HepG2 (cell line): Measurements from ENCODE around the gene MSRB2. TPM values are rescaled to one million over a fixed set of nuclear protein-coding genes. Genes with fewer than 3 reads are reported as not detected.
A peak's percentile ranks its signal among the peaks of the same experiment; 100 is the strongest.

Experiments
- ATAC-seq: fragments of 200-7000 bp; cut with Tn5 transposase; 3 replicates; pipeline ENCODE4 v1.9.1; 2020; ENCODE audit warnings: mild to moderate bottlenecking, moderate library complexity
- BruUV-seq: library from RNA; stranded (reverse); fragments of 400-500 nt; replicated peaks from 2 replicates; lab custom pipeline; 2021; lab: Mats Ljungman, UMichigan
- CTCF ChIA-PET: fragments of 300-600 bp; formaldehyde crosslinking; extraction: SDS; loops from one replicate; lab custom pipeline; 2021; ENCODE audit warnings: low total read pairs, inconsistent platforms, low intra/inter-chr PET ratio; lab: Yijun Ruan, JAX
- POLR2A ChIA-PET: fragments of 350-600 bp; sonication (Branson Sonifier 250); formaldehyde crosslinking; loops from one replicate; lab custom pipeline; 2020; ENCODE audit warnings: antibody characterized with exemption, inconsistent platforms; lab: Yijun Ruan, JAX
- DNase-seq: peaks from one replicate; pipeline ENCODE4 v3.0.0-alpha.2; 2015; ENCODE audit warnings: low spot score
- FAIRE-seq: peaks from 3 replicates; lab custom pipeline; 2011; peaks lifted over from hg19 to GRCh38; lab: Jason Lieb, UNC
- H2AFZ ChIP-seq: one replicate; pipeline ENCODE4 v1.6.1; 2011; ENCODE audit warnings: low read length, inconsistent platforms
- H3K27ac ChIP-seq: fragments of 300-600 bp; 3 replicates; pipeline ENCODE4 v1.8.0; 2011; ENCODE audit warnings: mixed run types, mild to moderate bottlenecking, mixed read lengths, low read length, inconsistent platforms; ENCODE audit not compliant: insufficient read depth; ENCODE audit errors: extremely low read length
- H3K27me3 ChIP-seq, 2 experiments: fragments of 200-600 bp in 1 of 2; 2 replicates in 1 of 2; 3 replicates in 1 of 2; pipeline versions ENCODE4 v1.6.0 to v1.8.0; 2011; ENCODE audit warnings: low read length in 2 of 2, mild to moderate bottlenecking in 2 of 2, moderate library complexity in 2 of 2, inconsistent platforms in 1 of 2; ENCODE audit not compliant: insufficient read depth in 2 of 2, control insufficient read depth in 1 of 2
- H3K36me3 ChIP-seq, 2 experiments: fragments of 200-600 bp in 1 of 2; replicated peaks in 1 of 2; 2 replicates in 1 of 2; 3 replicates in 1 of 2; pipeline versions ENCODE4 v1.5.1 to v1.8.0; 2011; ENCODE audit warnings: low read length in 2 of 2, inconsistent platforms in 1 of 2; ENCODE audit not compliant: insufficient read depth in 2 of 2, control insufficient read depth in 1 of 2
- H3K4me1 ChIP-seq: 2 replicates; pipeline ENCODE4 v1.5.1; 2012; ENCODE audit warnings: low read length, inconsistent platforms; ENCODE audit not compliant: insufficient read depth
- H3K4me2 ChIP-seq: 2 replicates; pipeline ENCODE4 v1.6.0; 2011; ENCODE audit warnings: low read depth, low read length, inconsistent platforms
- H3K4me3 ChIP-seq, 3 experiments: fragments of 200-600 bp in 1 of 3; sonication (generic), shearing (Covaris generic) in 1 of 3; replicated peaks in 1 of 3; 2 replicates each; pipeline ENCODE4 v1.5.1; 2011 to 2016; ENCODE audit warnings: low read length in 3 of 3, inconsistent platforms in 2 of 3, low read depth in 2 of 3, mild to moderate bottlenecking in 2 of 3, control low read depth in 1 of 3, mixed read lengths in 1 of 3; ENCODE audit not compliant: insufficient read depth in 1 of 3
- H3K79me2 ChIP-seq: one replicate; pipeline ENCODE4 v1.6.1; 2011; ENCODE audit warnings: low read length, inconsistent platforms; ENCODE audit not compliant: insufficient read depth
- H3K9ac ChIP-seq: 2 replicates; pipeline ENCODE4 v1.6.0; 2011; ENCODE audit warnings: mild to moderate bottlenecking, low read depth, low read length, inconsistent platforms; ENCODE audit not compliant: insufficient read depth
- H3K9me3 ChIP-seq: 2 replicates; pipeline ENCODE4 v1.5.1; 2012; ENCODE audit warnings: mild to moderate bottlenecking, low read length
- H4K20me1 ChIP-seq: 2 replicates; pipeline ENCODE4 v1.6.0; 2011; ENCODE audit warnings: inconsistent platforms, mild to moderate bottlenecking, low read length, moderate library complexity; ENCODE audit not compliant: insufficient read depth
- CCDC6 ChIP-seq: sonication (generic); formaldehyde crosslinking; IDR thresholded peaks from 2 replicates; pipeline ENCODE4 v1.8.1; 2022; ENCODE audit warnings: mild to moderate bottlenecking, missing genetic modification reagents, moderate library complexity
- CEBPB ChIP-seq: IDR thresholded peaks from 2 replicates; pipeline ENCODE4 v1.6.1; 2011; ENCODE audit warnings: low read depth, low read length, improper control_type of control experiment, borderline replicate concordance
- FOXP1 ChIP-seq, 2 experiments: fragments of 450-650 bp in 1 of 2; IDR thresholded peaks; 2 replicates each; pipeline ENCODE4 v1.6.1; 2017 to 2018; ENCODE audit warnings: antibody characterized with exemption in 1 of 2
- NFKB2 ChIP-seq: sonication (generic); formaldehyde crosslinking; IDR thresholded peaks from 2 replicates; pipeline ENCODE4 v1.4.0; 2020; ENCODE audit warnings: missing genetic modification reagents, borderline replicate concordance
- POGZ ChIP-seq: sonication (generic); formaldehyde crosslinking; IDR thresholded peaks from 2 replicates; pipeline ENCODE4 v1.4.0; 2020; ENCODE audit warnings: mild to moderate bottlenecking, missing genetic modification reagents
- SMC3 ChIP-seq: IDR thresholded peaks from 2 replicates; pipeline ENCODE4 v1.6.1; 2011; ENCODE audit warnings: low read length, improper control_type of control experiment
- TP53 ChIP-seq: sonication (generic); formaldehyde crosslinking; conservative IDR thresholded peaks from 2 replicates; pipeline ENCODE4 v1.4.0; 2020; ENCODE audit warnings: missing genetic modification reagents
- ZNF343 ChIP-seq: sonication (generic); formaldehyde crosslinking; IDR thresholded peaks from 2 replicates; pipeline ENCODE4 v1.4.0; 2020; ENCODE audit warnings: mild to moderate bottlenecking, missing genetic modification reagents
- ZNF879 ChIP-seq: sonication (generic); formaldehyde crosslinking; IDR thresholded peaks from 2 replicates; pipeline ENCODE4 v1.8.1; 2023; ENCODE audit warnings: missing genetic modification reagents
- WGBS: methylation state at CpG from one replicate; pipeline ENCODE4 v1.1.6; 2017; ENCODE audit warnings: low lambda C conversion rate; 5-methylcytosine and 5-hydroxymethylcytosine counted together
- in situ Hi-C: cut with HindIII; loops from 2 replicates; pipeline ENCODE4 v1.10.0; 2017; ENCODE audit warnings: low pct_unique_long_range_greater_than_20kb; ENCODE audit not compliant: extremely low pct_ligation_motif_present
- intact Hi-C: fragments of 100-400 bp; cut with micrococcal nuclease; formaldehyde crosslinking; loops from one replicate; pipeline ENCODE4 v1.10.0; 2022; ENCODE audit not compliant: unreplicated experiment
- polyA plus RNA-seq, 8 experiments: library from polyadenylated mRNA; depleted of rRNA in 3 of 8; stranded (reverse) in 7 of 8; unstranded in 1 of 8; fragments of >200 nt; fragmentation: Illumina TruSeq in 4 of 8; extraction: Trizol in 4 of 8; gene quantifications; 2 replicates each; pipeline versions ENCODE4 v1.2.1 to v1.2.3, GENCODE V29; 2011 to 2016; ENCODE audit warnings: low read depth in 4 of 8, missing spikeins in 1 of 8, mixed read lengths in 1 of 8; ENCODE audit not compliant: insufficient read depth in 1 of 8
- total RNA-seq, 5 experiments: library from RNA; depleted of rRNA; stranded (reverse); fragments of >200 nt; fragmentation: Illumina TruSeq; extraction: Trizol; gene quantifications; 2 replicates each; pipeline ENCODE4 v1.2.3, GENCODE V29; 2016; ENCODE audit warnings: low read depth in 1 of 5
- TF ChIP-seq, protein P1 (sequence below): sonication (generic); formaldehyde crosslinking; IDR thresholded peaks from 2 replicates; pipeline ENCODE4 v1.8.0; 2022; ENCODE audit warnings: mild to moderate bottlenecking, missing genetic modification reagents; ENCODE audit not compliant: insufficient replicate concordance

Gene MSRB2
- total and polyA plus RNA-seq, 2 of the 13 experiments (the other 11 are each of a cell fraction or from before 2014, with no cell fraction given): 8.3 to 22.1 TPM

DNA sequence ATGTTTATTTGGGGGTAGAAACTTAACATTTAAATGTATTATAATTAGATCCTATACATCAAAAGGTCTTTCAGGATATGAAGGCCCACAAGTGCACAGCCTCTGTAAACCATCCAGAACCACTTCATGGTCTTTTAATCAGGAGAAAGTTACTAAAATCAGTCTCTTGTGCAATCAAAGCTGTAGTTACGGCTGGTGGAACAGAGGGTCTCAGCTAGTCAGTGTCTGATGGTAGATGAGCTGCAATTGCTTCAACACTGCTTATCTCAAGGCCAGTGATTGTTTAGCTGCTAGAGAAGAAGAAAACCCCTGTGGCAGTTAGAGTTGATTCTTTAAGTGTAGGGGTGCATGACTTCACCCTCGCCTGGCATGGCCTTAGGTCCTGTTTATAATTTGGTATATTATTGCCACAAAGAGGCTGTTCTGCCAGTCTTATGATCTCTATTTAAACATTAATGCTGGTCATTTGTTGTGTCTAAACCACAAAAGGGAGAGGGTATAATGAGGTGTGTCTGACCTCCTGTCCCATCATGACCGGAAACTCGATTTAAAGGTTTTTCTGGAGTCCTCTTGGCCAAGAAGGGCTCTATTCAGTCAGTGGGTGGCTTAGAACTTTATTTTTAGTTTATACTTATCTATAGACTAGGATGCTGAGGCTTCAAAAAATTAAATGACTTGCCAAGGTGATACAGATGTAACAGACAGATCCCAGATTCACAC lies 21.3 kb downstream of the MSRB2 start:
- ChIA-PET POLR2A (no interaction called here), CTCF (no interaction called here)
- DNase-seq: no peak
- H2AFZ ChIP-seq: no peak overlapping the region
- peaks cover 6% of the 10 kb centered on the region; the same call in 1 of the 2 replicates for H3K4me1 ChIP-seq
- in situ Hi-C loops: no loop called here
- H3K9ac ChIP-seq: no peak overlapping the region
- H3K36me3 ChIP-seq: 0 out of 5 replicates have a peak, but pooled peaks cover 0 to 6% of the 10 kb centered on the region in 2 experiments
- no peaks in the 10 kb centered on the region for H3K27me3 ChIP-seq
- no peak overlapping the region for H3K27ac ChIP-seq
- intact Hi-C loops: no loop called here
- no peak overlapping the region for H3K4me3 ChIP-seq
- H3K4me2 ChIP-seq: no peak overlapping the region
- H4K20me1 ChIP-seq: no peaks in the 10 kb centered on the region
- no TSS peak for BruUV-seq
- TF ChIP-seq POGZ (CRISPR knock-in tag) (no peak), CEBPB (0 out of 2 replicates have a peak, but pooled peaks have one; percentile 9)
- 93% methylated on average over 3 of the region's 4 CpGs for WGBS
- no peaks in the 10 kb centered on the region for H3K79me2 ChIP-seq
- no peaks in the 10 kb centered on the region for H3K9me3 ChIP-seq
- no peak for FAIRE-seq
- ATAC-seq: no peak

DNA sequence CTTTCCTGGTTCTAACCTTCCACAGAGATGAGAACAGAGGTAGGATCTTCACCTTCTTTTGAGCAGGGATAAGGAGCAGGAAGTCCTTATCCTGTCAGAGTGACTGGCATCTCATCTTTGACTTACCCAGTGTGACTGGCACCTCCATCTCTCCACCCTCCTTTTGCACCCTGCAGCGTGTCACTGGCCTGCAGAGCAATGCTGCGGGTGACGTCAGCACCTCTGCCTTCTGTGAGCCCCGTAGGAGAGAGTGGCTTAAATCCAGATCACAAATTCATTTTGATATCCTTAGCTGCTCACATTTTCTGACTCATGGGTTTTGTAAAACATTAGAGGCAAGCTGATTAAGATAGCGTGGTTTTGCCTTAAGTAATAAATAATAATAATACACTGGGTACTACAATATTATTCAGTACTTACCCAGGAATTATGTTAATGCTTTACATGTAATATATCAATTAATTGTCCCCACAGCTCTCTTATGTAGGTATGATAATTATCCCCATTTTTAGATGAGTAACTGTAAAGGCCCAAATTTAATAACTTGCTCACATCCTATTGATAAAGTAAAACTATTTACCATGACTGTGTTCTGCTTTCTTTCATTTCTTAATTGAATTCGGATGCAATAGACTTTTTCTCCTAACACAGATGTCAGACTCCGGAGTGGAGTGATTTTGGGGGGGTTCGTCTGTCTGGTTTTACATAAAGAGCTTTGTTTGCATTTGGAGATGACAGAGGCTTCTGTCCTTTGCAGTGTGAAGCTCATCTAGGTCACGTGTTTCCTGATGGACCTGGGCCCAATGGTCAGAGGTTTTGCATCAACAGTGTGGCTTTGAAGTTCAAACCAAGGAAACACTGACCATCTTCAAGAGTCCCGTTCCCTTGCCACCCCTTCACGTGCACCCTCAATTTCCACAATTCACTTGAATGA lies 24.9 kb downstream of the MSRB2 start:
- no peaks in the 10 kb centered on the region for H4K20me1 ChIP-seq
- no peak for FAIRE-seq
- ChIA-PET POLR2A (no interaction called here), CTCF (no interaction called here)
- no peak overlapping the region for H3K9ac ChIP-seq
- BruUV-seq: no TSS peak
- 0 out of 5 replicates have a peak, but pooled peaks cover 0 to 6% of the 10 kb centered on the region in 2 experiments for H3K36me3 ChIP-seq
- no peak overlapping the region for H3K4me2 ChIP-seq
- H3K9me3 ChIP-seq: no peaks in the 10 kb centered on the region
- no peaks in the 10 kb centered on the region for H3K79me2 ChIP-seq
- H3K4me3 ChIP-seq: no peak overlapping the region
- intact Hi-C loops: no loop called here
- no peak overlapping the region for H2AFZ ChIP-seq
- no peak for DNase-seq
- no peak for ATAC-seq
- 84% methylated on average over 11 of the region's 11 CpGs for WGBS
- H3K4me1 ChIP-seq: peaks cover 6% of the 10 kb centered on the region; the same call in 1 of the 2 replicates
- H3K27ac ChIP-seq: no peak overlapping the region
- in situ Hi-C loops: no loop called here
- H3K27me3 ChIP-seq: no peaks in the 10 kb centered on the region
- TF ChIP-seq ZNF879 (CRISPR knock-in tag) (no peak), TP53 (CRISPR knock-in tag) (no peak), NFKB2 (no peak), ZNF343 (no peak), CCDC6 (CRISPR knock-in tag) (no peak), FOXP1 (IDR thresholded peaks at IDR 0.05) (no peak), FOXP1 (CRISPR knock-in tag; IDR thresholded peaks at IDR 0.05) (no peak), SMC3 (no peak)
- TF ChIP-seq, protein P1, sequence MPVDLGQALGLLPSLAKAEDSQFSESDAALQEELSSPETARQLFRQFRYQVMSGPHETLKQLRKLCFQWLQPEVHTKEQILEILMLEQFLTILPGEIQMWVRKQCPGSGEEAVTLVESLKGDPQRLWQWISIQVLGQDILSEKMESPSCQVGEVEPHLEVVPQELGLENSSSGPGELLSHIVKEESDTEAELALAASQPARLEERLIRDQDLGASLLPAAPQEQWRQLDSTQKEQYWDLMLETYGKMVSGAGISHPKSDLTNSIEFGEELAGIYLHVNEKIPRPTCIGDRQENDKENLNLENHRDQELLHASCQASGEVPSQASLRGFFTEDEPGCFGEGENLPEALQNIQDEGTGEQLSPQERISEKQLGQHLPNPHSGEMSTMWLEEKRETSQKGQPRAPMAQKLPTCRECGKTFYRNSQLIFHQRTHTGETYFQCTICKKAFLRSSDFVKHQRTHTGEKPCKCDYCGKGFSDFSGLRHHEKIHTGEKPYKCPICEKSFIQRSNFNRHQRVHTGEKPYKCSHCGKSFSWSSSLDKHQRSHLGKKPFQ (CRISPR knock-in tag): no peak
